ENCODE measurements around the gene FBXL2.
"Not testable (repeated sequence)": the region's sequence is repeated elsewhere in the genome, so short reads cannot be mapped to it uniquely, and the experiment has no call there.

Gene FBXL2

DNA sequence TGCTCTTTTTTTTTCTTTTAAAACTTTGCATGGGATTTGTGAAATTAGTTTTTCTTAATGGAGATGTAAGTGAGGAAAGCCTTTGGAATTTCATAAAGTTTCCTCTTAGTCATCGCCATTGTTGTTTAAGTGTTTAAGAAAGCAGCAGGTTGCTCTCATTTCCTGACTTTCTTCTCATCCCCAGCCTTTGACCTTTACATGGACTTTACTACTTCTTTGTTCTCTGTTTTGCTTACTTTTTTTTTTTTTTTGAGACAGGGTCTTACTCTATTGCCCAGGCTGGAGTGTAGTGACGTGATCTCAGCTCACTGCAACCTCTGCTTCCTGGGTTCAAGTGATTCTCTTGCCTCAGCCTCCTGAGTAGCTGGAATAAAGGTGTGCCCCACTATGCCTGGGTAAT lies 38.6 kb downstream of the FBXL2 start:
- in situ Hi-C loops (cut with MboI; ENCODE audit: low sequenced_read_pairs), result no loop called here

DNA sequence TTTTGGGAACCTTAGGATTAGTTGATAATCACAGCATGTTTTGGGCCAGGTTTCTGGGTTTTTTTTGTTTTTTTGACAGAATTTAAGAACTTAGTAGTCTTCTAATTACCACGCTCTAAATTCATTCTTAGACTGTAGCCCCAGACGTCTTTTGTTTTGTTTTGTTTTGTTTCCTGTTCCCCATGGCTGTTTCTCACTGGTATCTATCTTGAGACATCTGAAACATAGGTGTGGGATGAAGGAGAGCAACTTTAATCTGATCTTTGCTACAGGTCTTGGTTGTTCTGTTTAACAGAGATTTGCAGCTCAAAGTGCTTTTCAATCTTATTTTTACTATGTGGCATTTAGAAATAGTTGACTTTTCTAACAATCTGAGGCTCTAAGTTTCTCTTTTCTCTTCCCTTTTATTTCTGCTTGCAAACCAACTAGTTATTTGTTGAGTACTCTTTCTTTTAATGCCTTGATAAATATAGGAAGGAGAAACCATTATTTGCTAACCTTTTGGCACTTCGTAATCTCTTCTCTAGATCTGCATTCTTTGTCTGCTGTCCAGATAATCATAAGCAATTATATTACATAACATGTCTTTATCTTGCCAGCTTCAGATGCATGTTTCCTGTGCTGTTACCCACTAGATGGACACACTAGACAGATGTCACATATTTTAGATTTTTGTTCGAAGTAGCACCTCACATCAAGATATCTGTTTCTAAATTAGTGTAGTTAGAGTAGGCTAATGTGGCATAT lies 40.9 kb downstream of the FBXL2 start:
- in situ Hi-C loops (cut with MboI; ENCODE audit: low sequenced_read_pairs), result no loop called here

DNA sequence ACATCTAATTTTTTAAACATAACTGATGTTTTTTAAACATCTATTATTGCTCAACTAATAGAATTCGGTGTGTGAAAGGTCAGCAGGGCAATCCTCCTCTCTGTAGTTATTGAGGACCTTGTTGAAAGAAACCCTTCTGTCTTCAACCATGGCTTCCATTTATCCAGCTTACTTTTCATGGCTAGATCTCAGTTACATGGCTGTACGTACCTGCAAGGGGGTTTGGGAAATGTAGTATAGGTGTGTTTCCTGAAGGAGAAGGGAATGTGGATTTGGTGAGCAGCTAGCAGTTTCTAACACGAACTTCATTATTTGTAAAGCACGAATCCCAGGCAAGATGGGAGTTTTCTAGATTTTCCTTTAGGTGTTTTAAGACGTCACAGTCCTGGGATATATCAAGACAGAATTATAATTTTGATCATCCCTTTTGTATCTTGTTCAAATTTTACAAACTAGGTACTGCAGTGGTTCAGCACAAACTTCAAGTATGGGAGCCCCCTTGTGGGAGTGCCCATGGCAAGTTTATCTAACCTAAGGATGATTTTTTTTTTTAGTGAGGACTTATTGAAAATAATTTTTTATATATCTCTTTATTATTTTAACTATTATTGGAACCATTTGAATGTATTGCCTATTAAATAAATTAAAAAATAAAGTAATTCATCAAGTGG lies 41.6 kb downstream of the FBXL2 start:
- in situ Hi-C loops (cut with MboI; ENCODE audit: low sequenced_read_pairs), result no loop called here

DNA sequence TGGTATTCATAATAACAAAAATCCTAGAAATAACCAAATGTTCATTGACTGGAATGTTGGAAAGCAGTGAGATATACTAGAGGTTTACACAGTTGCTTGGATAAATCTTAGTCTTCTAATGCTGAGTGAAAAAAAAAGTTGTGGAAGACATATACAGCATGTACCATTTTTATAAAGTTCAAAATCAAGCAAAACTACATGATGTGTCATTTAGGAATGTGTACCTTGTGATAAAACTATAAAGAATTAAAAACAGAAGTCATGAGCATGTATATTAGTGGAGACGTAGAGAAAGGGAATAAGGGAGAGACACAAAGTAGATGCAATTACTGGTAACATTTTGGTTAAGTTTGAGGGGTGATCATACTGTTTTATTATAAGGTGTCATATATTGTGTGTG lies 45.2 kb downstream of the FBXL2 start:
- in situ Hi-C loops (cut with MboI; ENCODE audit: low sequenced_read_pairs), result no loop called here

DNA sequence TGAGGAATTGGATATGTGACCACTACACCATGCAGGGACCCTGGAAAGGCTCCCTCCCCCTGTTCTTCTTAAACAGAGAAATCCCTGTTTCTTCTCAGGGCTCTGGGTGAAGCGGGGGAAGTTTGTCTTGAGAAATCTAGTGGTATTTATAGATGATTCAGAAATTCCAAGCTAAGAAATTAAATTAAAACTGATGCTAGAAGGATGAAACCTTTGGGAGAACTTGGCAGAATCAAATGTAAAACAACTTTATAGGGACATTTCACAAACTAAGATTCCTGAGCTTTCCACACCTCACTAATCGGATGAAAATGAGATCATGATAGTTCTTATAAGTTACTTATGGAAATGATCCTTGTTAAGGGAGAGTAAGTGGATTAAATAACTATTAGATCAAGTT lies 54.2 kb downstream of the FBXL2 start:
- in situ Hi-C loops (cut with MboI; ENCODE audit: low sequenced_read_pairs), result no loop called here

DNA sequence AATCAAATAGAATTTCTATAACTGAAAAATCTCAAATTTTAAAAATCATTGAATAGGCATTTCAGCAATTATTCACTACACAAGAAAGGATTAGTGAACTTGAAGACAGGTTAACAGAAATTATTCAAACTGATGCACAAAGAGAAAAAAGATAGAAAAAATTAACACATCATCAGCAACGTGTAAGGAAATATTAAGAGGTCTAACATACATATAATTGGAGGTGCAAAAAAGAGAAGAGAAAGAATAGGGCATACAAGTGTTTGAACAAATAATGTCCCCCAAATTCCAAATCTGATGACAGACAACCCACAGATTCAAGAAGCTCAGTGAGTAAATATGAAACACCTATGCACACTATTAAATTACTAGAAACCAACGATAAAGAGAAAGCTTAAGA lies 57.1 kb downstream of the FBXL2 start:
- in situ Hi-C loops (cut with MboI; ENCODE audit: low sequenced_read_pairs), result no loop called here

DNA sequence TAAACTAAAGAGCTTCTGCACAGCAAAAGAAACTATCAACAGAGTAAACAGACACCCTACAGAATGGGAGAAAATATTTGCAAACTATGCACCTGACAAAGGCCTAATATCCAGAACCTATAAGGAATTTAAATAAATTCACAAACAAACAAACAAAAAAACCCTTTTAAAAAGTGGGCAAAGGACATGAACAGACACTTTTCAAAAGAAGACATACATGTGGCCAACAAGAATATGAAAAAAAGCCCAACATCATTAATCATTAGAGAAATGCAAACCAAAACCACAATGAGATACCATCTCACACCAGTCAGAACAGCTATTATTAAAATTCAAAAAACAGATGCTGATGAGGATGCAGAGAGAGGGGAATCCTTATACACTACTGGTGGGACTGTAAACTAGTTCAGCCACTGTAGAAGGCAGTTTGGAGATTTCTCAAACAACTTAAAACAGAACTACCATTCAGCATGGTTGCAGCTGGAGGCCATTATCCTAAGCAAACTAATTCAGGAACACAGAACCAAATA lies 61.8 kb downstream of the FBXL2 start:
- in situ Hi-C loops (cut with MboI; ENCODE audit: low sequenced_read_pairs), result not testable (repeated sequence)

DNA sequence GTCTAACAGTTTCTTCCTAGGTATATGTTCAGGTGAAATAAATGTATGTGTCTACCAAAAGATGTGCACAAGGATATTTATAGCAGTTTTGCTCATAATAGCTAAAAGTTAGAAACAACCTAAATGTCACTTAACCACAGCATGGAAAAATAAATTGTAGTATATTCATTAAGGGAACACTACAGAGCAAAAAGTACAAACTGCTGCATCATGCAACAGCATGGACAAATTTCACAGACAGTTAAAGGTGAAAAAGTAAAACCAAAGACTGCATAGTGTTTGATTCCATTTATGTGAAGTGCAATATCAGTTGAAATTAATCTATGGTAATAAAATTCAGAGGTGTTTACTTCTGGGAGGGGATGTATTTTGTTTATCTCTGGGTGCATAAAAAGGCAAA lies 62.5 kb downstream of the FBXL2 start:
- in situ Hi-C loops (cut with MboI; ENCODE audit: low sequenced_read_pairs), result no loop called here

DNA sequence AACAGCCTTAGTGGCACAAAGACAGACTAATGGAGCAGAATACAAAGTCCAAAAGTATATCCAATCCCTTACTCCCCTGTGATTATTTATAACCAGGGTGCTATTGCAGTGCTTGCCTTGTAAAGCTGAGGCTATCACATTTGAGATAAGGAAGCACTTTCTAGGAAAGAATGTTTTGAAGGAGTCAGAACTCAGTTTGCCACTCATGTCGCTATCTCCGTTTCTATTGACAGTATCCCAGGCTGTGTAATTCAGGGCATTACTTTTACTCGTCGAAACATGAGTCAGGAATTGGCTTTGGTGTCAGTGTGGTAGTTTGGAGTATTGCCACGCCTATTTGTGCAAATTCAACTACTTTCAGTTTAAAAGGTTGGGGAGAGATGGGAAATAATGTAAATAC lies 78.4 kb downstream of the FBXL2 start:
- in situ Hi-C loops (cut with MboI; ENCODE audit: low sequenced_read_pairs), result no loop called here

DNA sequence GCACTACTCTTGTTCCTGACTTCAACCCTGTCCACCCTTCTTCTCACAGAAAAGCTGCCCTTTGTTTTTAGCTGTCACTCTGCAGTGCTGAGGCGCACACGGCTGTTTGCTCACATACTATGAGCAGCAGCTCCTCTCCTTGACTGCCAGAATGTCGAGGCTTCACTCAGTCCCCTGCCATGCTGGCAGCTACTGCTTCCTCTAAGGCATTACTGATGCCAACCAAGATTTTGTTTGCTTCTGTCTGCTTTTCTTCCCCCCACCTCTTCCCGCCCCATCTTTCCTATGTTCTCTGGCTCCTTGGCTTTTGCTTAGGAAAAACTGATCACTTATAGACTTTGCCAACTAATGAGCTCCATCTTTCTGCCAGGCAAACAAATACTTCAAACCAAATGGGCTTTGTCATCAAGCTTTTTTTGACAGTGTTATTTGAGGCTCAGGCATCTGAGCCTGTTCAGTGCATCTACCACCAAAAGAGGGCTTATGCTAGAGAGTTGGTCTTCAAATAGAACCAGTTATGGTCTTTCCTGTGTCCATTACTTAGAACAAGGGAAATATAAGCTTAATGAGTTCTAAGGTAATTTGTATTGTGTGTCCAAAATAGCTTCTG lies 81.0 kb downstream of the FBXL2 start:
- in situ Hi-C loops (cut with MboI; ENCODE audit: low sequenced_read_pairs), result no loop called here

DNA sequence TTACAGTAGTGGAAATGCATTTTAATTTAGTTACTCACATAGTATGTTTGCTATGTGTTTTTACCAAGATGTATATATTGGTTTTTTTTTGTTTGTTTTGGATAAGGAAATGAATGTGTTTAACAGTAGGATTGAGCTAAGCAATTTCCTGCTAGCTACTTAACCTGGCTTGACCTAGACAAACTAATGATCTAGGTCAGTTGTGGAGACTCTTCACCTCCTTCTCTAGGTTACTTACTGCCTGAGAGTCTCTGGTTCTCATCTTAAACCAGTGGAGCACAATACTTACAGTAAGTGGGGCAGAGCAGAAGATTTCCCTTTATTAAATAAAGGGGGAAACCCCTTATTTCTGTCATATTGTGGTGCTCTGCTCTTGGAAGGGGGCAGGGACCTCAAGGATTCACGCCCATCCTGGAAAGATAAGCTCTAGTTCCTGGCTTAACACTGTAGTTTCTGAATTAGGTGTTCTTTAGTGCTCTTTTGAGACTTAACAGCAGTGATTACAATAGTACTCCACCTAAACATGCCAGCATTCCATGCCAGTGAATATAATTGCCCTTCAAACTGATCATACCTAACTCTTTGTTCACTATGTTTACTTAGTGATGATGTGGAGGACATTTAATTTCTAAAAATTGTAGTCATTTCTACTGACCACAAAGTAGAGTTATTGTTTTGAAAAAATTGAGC lies 83.0 kb downstream of the FBXL2 start:
- in situ Hi-C loops (cut with MboI; ENCODE audit: low sequenced_read_pairs), result no loop called here

DNA sequence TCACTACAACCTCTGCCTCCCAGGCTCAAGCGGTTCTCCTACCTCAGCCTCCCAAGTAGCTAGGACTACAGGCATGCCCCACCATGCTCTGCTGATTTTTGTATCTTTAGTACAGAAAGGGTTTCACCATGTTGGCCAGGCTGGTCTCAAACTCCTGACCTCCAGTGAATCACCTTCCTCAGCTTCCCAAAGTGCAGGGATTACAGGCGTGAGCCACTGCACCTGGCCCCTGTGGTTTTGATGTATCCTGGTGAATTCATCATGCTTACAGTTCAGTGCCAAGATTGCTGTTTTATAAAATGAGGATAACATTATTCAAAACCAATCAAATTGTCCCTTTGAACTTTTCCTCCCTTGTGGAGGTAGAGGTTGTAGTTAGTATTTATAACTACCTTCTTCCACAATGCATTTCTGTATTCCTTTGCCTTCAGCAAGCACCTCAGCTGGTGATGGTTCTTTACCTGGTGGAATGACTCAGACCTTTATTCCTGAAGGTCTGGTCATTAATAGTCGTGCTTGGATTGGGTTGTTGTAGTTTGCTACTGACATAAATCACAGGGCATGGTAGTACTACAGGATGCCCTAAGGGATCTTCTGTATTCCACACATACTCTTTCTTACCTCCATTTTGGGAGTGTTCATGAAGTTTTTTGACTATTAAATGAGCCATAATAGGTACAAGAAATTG lies 86.0 kb downstream of the FBXL2 start:
- in situ Hi-C loops (cut with MboI; ENCODE audit: low sequenced_read_pairs), result no loop called here

DNA sequence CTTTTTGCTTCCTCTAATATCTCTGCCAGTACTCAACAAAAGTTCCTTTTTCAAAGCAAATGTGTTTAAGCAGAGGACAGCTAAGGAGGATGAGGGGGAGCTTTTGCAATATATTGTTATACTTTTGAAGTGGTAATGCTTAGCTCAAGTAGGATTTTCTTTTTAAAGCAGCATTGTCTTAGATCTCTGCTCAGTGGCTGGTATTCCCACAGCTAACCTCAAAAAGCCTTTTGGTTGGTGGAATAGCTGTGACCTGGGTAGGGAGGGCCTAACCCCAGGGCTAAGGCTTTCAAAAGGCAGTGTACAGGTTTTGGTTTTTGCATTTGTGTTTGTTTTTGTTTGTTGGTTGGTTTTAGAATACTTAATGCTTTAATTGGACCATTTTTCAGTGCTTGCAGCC lies 86.8 kb downstream of the FBXL2 start:
- in situ Hi-C loops (cut with MboI; ENCODE audit: low sequenced_read_pairs), result no loop called here

DNA sequence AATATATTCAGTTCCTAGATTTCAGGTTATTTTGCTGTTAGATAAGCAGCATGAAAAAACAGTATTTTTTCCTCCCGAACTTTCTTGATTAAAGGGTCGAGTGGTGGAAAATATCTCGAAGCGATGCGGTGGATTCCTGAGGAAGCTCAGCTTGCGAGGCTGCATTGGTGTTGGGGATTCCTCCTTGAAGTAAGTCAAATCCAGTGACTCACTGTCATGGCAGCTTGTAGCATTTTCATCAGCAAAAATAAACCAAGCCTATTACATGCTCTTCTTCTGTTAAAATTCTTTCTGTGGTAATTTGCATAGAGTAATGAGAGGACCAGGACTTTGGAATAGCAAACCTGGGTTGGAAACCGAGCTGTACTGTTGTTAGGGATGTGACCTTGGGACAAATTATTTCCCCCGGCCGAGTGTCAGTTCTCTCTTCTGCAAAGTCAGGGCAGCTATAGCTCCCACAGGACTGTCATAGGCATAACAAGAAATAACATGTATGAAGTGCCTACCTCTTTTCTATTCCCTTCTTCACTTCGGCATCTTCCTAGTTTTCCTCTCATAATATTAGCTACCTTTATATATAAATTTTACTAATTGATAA lies 87.4 kb downstream of the FBXL2 start:
- in situ Hi-C loops (cut with MboI; ENCODE audit: low sequenced_read_pairs), result no loop called here

DNA sequence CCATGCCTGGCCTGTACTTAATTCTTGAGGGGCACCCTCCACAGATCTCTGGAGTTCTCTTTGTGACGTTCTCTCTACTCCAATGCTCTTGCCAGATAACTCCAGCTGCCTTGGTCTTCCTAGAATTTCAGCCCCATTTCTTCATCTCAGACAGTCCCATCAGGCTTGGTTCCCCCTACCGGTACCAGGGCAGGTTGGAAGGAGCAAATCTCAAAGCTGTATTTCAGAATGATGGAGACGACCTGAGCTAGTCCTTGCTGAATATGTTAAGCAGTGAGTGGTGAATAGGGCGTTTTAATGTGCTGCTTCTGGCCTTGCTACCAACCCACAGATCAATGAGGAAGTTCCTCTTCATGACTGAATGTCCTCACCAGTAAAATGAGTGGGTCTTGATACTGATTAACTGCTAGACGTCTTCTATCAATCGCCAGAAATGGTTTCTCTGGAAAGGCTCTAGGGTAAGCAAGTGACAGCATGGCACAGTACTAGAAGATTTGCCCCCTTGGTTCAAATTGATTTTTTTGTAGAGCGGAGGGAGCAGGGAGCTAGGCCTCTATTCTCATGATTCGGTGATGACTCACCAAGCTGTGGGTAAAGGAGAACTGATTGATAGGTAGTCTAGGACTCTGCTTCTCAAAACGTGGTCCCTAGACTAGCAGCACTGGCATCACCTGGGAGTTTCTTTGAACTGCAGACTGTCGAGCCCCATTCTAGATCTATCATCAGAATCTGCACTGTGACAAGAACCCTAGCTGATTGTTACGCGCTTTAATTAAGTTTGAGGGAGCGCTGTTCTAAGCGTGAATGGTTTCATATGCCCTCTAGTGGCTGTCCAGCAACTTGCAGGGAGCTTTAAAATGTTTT lies 95.2 kb downstream of the FBXL2 start:
- in situ Hi-C loops (cut with MboI; ENCODE audit: low sequenced_read_pairs), result no loop called here

DNA sequence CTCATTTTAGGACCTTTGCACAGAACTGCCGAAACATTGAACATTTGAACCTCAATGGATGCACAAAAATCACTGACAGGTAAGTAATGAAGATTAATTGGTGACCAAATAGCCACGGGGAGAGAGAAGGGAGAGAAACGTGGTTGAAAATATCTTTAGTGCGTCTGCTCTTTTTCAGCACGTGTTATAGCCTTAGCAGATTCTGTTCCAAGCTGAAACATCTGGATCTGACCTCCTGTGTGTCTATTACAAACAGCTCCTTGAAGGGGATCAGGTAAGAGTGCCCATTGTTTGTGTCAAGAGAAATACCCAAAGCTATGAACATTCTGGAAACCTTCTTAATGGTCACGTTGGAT lies 95.8 kb downstream of the FBXL2 start:
- in situ Hi-C loops (cut with MboI; ENCODE audit: low sequenced_read_pairs), result no loop called here

DNA sequence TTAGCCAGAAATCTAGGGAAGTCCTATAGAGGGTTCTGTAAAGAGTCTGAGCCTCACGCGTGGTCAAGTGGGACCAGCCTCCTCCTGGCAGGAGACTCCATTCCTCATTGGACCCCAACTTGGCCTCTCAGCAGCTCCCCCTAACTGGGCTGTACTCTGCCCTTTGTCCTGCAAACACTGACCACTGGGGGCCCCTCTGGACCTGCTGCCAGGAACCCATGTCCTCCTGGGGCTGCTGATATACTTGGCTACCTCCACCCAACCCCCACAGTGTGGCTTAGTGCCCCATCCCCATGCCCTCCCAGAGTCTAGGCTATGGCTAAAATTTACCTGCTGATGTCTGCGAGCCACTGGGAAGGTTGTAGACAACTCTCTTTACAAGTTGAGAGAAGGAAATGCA lies 100.2 kb downstream of the FBXL2 start:
- in situ Hi-C loops (cut with MboI; ENCODE audit: low sequenced_read_pairs), result no loop called here

DNA sequence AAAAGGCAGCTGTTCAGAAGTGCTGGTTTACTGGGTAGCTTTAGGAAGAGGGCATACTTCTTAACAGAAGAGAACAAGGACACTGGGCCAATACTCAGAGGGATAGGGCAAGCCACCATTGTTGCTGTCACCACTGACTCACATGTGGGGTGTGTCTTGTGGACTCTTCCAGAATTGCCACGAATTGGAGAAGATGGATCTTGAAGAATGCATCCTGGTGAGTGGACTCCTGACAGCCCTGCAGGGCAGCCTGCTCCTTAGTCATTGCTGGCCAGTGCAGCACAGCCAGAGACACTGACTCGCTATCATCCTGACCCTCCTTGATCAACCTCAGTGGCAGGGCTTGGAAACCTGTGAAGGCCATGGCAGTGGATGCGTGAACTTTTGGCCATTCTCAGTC lies 100.7 kb downstream of the FBXL2 start:
- in situ Hi-C loops (cut with MboI; ENCODE audit: low sequenced_read_pairs), result no loop called here

DNA sequence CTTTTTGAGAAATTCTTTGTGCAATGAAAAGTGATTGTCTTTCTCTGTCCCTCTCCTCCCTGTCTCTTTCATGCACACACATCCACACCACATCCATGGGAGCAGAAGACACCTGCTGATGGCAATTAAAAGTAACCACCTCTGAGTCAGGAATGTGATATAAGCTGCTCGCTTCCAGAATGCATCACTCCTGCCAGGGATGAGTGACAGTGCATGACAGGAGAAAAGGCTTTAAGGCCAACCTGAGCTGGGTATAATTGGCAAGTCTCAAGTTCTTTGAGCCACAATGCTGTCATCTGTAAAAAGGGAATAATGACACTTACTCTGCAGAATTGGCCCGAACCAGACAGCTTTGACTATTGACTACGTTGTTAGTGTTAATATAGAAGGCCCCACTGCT lies 103.4 kb downstream of the FBXL2 start:
- in situ Hi-C loops (cut with MboI; ENCODE audit: low sequenced_read_pairs), result no loop called here

DNA sequence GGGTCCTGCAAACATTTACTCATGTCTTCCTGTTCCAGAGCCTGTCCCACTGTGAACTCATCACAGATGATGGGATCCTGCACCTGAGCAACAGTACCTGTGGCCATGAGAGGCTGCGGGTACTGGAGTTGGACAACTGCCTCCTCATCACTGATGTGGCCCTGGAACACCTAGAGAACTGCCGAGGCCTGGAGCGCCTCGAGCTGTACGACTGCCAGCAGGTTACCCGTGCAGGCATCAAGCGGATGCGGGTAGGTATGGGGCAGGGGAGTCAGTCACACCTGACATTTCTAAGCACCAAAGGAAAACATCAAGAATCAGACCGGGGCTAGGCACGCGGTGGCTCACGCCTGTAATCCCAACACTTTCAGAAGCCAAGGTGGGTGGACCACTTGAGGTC lies 106.7 kb downstream of the FBXL2 start:
- in situ Hi-C loops (cut with MboI; ENCODE audit: low sequenced_read_pairs), result no loop called here

Data from hTERT RPE-1 (cell line).